HG03565 (cell line): ENCODE data around the gene CNTNAP2.
"Not testable (repeated sequence)": the region's sequence is repeated elsewhere in the genome, so short reads cannot be mapped to it uniquely, and the experiment has no call there.

ENCODE experiments used
- ATAC-seq: cut with Tn5 transposase; IDR thresholded peaks from one replicate; pipeline ENCODE4 v1.9.1; 2021; ENCODE audit warnings: mild to moderate bottlenecking, moderate library complexity; ENCODE audit not compliant: unreplicated experiment

Gene CNTNAP2

GRCh38 chr7:148264933-148265557 lies 2148.4 kb downstream of the CNTNAP2 start:
- ATAC-seq: peak; percentile 52

- ATAC-seq: no peak
Measured at GRCh38 chr7:148265896-148266295, 2149.3 kb downstream of the CNTNAP2 start.

DNA sequence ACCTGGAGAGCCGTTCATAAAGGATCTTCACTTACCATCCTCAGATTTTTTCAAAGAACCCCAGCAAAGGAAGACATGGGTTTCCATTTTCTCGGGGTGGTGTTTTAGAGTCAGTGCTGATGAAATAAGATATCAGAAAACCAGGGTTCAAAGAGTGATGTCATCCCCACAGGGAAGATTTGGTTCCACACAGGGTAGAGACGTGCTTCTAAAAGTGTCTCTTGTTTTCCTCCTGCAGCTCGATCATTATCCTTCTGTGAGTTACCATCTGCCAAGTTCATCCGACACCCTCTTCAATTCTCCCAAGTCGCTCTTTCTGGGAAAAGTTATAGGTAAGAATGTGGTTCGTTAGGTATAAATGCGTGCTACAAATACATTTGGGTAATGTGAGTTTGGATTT lies 2150.2 kb downstream of the CNTNAP2 start:
- ATAC-seq: no peak

DNA sequence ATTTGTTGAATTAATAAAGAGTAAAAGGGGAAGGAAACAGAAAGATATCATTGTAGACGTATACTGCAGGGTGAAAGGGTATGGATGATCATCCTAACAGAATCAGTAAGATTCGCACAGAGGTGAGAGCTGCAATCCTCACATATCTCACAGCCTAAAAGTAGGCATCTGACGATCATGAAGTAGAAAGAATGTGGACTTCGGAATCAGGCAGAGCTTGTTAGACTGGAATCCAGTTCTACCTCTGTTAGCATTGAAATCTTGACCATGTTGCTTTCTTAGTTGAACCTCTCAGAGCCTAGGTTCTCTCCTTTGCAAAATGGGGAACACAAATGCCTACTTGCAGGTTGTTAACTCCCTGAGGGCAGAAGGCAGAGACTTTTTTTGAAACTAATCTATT lies 2154.0 kb downstream of the CNTNAP2 start:
- ATAC-seq: no peak

DNA sequence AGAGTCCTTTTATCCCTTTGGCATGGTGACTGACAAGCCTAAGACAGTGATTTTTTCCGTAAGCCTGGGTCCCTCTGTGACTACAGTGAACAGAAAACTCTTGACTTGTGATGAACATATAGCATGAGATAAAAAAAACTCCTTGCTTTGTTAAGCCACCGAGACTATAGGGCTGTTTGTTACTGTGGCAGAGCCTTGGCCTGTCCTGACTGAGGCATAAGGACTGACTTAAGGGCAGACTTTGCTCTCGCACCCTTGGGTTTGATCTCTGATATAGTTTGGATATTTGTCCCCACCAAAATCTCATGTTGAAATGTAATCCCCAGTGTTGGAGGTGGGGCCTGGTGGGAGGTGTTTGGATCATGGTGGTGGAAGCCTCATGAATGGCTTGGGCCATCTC lies 2157.5 kb downstream of the CNTNAP2 start:
- no peak for ATAC-seq

DNA sequence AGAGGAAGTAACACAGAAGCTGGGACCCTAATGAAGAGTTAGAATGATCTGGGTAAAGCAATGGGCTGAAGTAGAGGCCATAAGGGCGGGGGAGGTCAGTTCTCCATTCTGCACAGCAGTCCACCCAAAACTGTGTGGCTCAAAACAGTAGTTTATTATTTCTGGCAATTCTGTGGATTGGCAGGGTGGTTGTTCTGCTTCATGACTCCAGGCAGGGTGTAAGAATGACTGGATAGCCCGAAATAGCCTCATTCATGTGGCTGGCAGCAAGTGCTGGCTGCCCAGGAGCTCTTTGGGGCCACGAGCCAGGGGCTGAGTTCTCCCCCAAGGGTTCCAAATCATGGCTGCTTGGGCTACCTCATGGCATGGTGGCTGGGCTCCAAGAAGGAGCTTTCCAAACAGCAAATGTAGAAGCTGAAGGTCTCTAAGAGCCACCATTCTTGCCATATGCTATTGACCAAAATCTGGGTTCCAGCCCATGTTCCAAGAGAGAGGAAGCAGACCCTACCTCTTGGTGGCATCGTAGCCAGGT lies 2158.8 kb downstream of the CNTNAP2 start:
- no peak for ATAC-seq

GRCh38 chr7:148276314-148277041 lies 2159.9 kb downstream of the CNTNAP2 start:
- no peak for ATAC-seq

DNA sequence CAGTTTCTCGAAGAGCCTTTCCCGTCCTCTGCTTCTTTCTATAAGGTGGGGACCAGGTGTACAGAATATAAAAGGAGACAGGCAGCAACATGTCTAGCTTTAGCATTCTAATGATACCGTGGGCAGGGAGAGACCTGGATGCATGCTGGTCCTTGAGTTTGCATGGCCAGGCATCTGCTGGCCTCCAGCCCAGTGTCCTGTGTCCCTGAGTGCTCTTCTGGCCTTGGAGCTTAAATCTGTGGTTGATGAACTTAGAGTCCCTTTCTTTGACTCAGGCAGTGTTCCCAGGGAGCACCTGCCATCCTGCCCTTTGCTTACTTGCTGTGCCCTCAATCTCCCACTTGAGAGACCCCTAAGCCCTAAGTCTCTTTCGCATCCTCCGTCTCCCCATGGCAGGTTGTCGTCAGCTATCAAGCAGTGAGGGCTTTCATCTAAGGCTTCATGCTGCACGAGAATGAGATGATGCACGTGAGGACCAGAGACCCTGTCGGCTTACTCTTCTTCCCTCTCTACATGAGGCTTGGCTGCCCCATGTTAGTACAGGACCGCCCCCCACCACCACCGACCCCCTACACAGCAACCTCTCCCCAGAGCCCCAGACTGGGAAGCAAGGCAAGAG lies 2160.6 kb downstream of the CNTNAP2 start:
- ATAC-seq: no peak

DNA sequence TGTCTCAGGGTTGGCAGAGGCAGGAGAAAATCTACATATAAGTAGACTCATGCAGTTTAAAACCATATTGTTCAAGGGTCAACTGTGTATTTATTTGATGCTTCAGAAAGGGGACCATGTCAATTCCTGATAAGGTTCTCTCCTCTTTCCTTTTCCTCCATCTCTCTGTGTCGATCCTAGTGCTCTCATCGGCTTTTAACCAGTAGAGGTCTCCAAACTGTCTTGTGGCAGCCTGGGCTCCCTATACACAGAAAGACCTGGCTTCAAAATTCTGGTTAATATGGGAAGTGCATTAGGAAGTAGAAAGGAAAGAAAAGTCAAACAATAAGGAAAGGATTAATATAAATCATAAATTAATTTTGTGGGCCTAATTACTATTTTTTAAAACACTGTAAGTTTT lies 2169.5 kb downstream of the CNTNAP2 start:
- no peak for ATAC-seq

DNA sequence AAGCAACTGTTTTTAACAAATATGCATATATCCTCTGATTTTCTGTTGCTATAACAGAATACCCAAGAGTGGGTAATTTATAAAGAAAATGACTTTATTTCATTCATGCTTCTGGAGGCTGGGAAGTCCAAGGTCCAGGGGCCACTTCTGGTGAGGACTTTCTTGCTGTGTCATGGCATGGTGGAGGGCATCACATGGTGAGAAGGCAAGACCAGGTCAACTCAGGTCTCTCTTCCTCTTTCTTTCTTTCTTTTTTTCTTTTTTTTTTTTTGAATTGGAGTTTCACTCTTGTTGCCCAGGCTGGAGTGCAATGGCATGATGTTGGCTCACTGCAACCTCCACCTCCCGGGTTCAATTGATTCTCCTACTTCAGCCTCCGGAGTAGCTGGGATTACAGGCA lies 2170.9 kb downstream of the CNTNAP2 start:
- ATAC-seq: no peak

- no peak for ATAC-seq
Measured at GRCh38 chr7:148288592-148289151, 2172.1 kb downstream of the CNTNAP2 start.

DNA sequence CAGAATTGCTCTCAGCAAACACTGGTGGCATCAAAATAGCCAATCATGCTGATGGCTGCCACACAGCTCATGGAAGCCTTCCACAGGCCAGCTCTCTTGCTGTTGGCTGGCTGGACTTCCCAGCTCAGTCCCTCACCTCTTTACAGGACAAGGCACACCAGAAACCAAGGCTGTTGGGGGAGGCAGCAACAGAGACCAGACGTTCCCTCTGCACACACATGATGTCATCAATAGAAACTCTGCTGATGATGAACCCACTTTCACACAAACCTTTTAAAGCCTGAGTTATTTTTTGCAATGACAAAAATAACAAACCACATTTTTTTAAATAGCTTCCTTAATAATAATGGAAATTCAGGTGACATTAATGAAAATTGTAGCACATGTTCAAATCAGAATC lies 2173.0 kb downstream of the CNTNAP2 start:
- ATAC-seq: peak; percentile 85

DNA sequence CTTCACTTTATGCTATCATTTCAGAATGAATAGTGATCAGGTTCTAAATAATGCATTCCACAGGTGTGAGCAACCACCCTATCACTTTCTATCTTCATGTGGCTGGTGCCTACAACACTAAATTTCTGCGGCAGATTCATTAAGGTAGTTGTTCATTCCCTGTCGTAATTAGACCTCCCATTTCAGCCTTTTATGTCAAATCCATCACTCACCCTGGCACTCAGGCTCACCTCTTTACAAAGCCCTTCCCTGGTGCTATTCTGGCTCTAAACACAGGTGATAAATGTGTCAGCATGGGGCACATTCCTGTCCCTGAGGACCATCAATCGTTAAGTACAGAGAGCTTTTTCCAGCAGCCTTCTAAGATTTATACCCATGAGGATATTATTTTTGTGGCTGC lies 2173.9 kb downstream of the CNTNAP2 start:
- no peak for ATAC-seq

GRCh38 chr7:148291799-148292198 lies 2175.2 kb downstream of the CNTNAP2 start:
- ATAC-seq: no peak

GRCh38 chr7:148296994-148297644 lies 2180.5 kb downstream of the CNTNAP2 start:
- no peak for ATAC-seq

- not testable (repeated sequence) for ATAC-seq
Measured at GRCh38 chr7:148298768-148299167, 2182.2 kb downstream of the CNTNAP2 start.

DNA sequence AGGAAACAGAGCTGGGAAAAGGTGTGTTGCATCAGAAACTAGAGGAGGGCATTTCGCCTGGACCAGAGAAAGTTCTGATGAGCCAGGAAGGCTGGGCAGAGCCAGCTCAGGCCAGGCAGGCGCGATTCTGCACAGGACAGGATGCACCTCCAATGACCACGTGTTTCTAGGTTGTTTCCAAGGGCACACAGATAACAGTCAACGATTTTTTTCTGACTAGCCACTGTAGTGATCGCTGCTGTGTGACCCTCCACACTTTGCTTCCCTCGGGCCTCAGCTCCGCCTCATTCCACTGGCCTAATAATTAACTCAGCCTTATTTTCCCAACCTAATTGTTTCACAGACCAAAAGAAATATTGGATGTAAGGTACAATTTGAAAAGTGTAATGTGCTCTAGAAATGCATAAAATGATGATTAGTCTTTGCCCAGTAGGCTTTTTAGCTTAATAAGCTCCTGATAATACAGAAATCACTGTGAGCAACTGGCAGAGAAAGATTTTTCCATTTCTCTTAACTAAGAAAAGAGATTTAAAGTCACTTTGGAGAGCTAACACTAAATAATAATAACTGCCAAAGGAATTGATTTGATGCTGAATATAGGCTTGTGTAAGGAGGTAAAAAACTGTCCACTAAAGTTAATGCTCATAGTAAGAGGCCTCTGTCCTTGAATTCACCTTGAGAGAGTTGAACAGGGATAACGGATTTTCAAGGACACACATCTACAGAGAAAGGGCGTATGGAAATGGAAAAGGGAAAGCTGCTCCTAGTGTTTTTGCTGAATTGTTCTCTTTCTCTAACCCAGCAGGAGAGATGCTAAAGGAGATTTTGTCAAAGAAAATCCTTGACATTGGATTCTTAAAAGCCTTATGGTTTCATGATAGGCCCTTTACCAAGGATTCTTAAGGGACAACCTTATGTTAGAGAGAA lies 2183.0 kb downstream of the CNTNAP2 start:
- no peak for ATAC-seq

DNA sequence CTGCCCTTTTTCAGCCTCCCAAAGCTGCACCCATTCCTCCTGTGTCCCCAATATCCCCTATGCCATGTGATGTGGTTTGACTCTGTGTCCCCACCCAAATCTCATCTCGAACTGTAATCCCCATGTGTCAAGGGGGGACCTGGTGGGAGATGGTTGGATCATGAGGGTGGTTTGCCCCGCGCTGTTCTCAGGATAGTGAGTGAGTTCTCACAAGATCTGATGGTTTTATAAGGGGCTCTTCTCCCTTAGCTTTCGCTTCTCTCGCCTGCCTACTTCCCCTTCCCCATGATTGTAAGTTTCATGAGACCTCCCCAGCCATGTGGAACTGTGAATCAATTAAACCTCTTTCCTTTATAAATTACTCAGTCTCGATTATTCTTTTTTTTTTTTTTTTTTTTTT lies 2185.8 kb downstream of the CNTNAP2 start:
- not testable (repeated sequence) for ATAC-seq

- no peak for ATAC-seq
Measured at GRCh38 chr7:148303295-148304082, 2186.9 kb downstream of the CNTNAP2 start.

DNA sequence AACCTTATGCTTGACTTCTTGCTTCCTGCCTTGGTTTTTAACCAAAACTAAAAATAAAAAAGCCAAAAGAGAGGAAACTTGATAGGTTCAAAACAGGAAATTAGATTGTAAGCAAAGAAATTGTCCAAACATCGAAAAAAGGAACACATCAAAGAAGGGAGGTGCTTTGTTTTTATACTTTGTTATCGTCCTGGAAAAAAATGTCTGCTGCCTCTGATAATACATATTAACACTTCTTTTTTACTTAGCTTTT lies 2187.4 kb downstream of the CNTNAP2 start:
- no peak for ATAC-seq
